ENCODE data around the gene ANKRD11. TPM values are rescaled to one million over a fixed set of nuclear protein-coding genes. Genes with fewer than 3 reads are reported as not detected.
"Not testable (repeated sequence)": the region's sequence is repeated elsewhere in the genome, so short reads cannot be mapped to it uniquely, and the experiment has no call there.

The ANKRD11 gene
- total and polyA plus RNA-seq, 9 donors: 52.1 to 188 (median 109) TPM

- no peaks in the 10 kb centered on the region for H3K27me3 ChIP-seq
- 89 to 92% (median 90%) methylated on average over 16 of the region's 16 CpGs for WGBS, 3 donors
- no peak for TF ChIP-seq POLR2A (IDR thresholded peaks at IDR 0.05)
- TF ChIP-seq EP300 (IDR thresholded peaks at IDR 0.05): no peak
- no peak for TF ChIP-seq CTCF (IDR thresholded peaks at IDR 0.05)
- no peaks in the 10 kb centered on the region for H3K9me3 ChIP-seq
- no peak overlapping the region for H3K27ac ChIP-seq
- DNase-seq: no peak
- H3K4me1 ChIP-seq (ENCODE audit: insufficient read depth): peaks cover 30% of the 10 kb centered on the region
- H3K4me3 ChIP-seq: no peak overlapping the region
- H3K36me3 ChIP-seq: no peaks in the 10 kb centered on the region
- intact Hi-C loops (cut with DNase I): no loop called here
Measured at GRCh38 chr16:89304181-89304851, 186.0 kb downstream of the ANKRD11 start.

GRCh38 chr16:89303617-89304016 lies 186.7 kb downstream of the ANKRD11 start:
- no peak for TF ChIP-seq CTCF (IDR thresholded peaks at IDR 0.05)
- TF ChIP-seq EP300 (IDR thresholded peaks at IDR 0.05): no peak
- TF ChIP-seq POLR2A (IDR thresholded peaks at IDR 0.05): no peak
- Histone ChIP-seq H3K27me3 (no peaks in the 10 kb centered on the region), H3K4me1 (ENCODE audit: insufficient read depth) (peaks cover 34% of the 10 kb centered on the region), H3K9me3 (no peaks in the 10 kb centered on the region), H3K27ac (peak overlapping the region in 1 of 2 donors; percentile 21), H3K4me3 (no peak overlapping the region), H3K36me3 (no peaks in the 10 kb centered on the region)
- intact Hi-C loops (cut with DNase I): no loop called here
- DNase-seq: no peak
- 84 to 91% (median 86%) methylated on average over 8 of the region's 8 CpGs for WGBS, 3 donors

- Histone ChIP-seq H3K4me3 (no peak overlapping the region), H3K4me1 (ENCODE audit: insufficient read depth) (peaks cover 40% of the 10 kb centered on the region), H3K9me3 (no peaks in the 10 kb centered on the region), H3K36me3 (no peaks in the 10 kb centered on the region), H3K27ac (peak overlapping the region; percentile 37 to 82), H3K27me3 (no peaks in the 10 kb centered on the region)
- 53 to 58% (median 56%) methylated on average over 9 of the region's 9 CpGs for WGBS, 3 donors
- TF ChIP-seq POLR2A (IDR thresholded peaks at IDR 0.05) (no peak), EP300 (IDR thresholded peaks at IDR 0.05) (no peak), CTCF (IDR thresholded peaks at IDR 0.05) (no peak)
- DNase-seq: peak in 2 of 5 donors; percentile 59 to 76
- intact Hi-C loops (cut with DNase I): no loop called here
Measured at GRCh38 chr16:89300976-89301360, 189.4 kb downstream of the ANKRD11 start.

- H3K4me3 ChIP-seq: no peak overlapping the region
- H3K27me3 ChIP-seq: no peaks in the 10 kb centered on the region
- DNase-seq: peak in 4 of 5 donors; percentile 65 to 79 (median 75)
- H3K27ac ChIP-seq: peak overlapping the region; percentile 82 to 85
- WGBS, 3 donors: 54 to 62% (median 57%) methylated on average over 21 of the region's 21 CpGs
- TF ChIP-seq CTCF (IDR thresholded peaks at IDR 0.05) (no peak), POLR2A (IDR thresholded peaks at IDR 0.05) (peak; percentile 26), EP300 (IDR thresholded peaks at IDR 0.05) (peak; percentile 83)
- no peaks in the 10 kb centered on the region for H3K36me3 ChIP-seq
- H3K4me1 ChIP-seq (ENCODE audit: insufficient read depth): peaks cover 43% of the 10 kb centered on the region
- H3K9me3 ChIP-seq: no peaks in the 10 kb centered on the region
- intact Hi-C loops (cut with DNase I): no loop called here
Measured at GRCh38 chr16:89300311-89300975, 189.9 kb downstream of the ANKRD11 start.

GRCh38 chr16:89299357-89300111 lies 190.8 kb downstream of the ANKRD11 start:
- peak overlapping the region in 1 of 2 donors; percentile 85 for H3K27ac ChIP-seq
- WGBS, 3 donors: 86 to 93% (median 87%) methylated on average over 5 to 10 of the region's 10 CpGs

More at GRCh38 chr16:89299357-89300111, 190.8 kb downstream of the ANKRD11 start:
- DNase-seq; H3K4me3 ChIP-seq; H3K9me3 ChIP-seq; H3K36me3 ChIP-seq; H3K27me3 ChIP-seq; intact Hi-C loops (cut with DNase I): not testable (repeated sequence)
- H3K4me1 ChIP-seq (ENCODE audit: insufficient read depth): peaks cover 50% of the 10 kb centered on the region
